NCI-H146 treated with DMSO at 0.1 percent for 48 hours (cell line): Measurements from ENCODE around the gene KCNQ1OT1.
"Not testable (repeated sequence)": the region's sequence is repeated elsewhere in the genome, so short reads cannot be mapped to it uniquely, and the experiment has no call there.

Experiments used
- DNase-seq: peaks from one replicate; lab custom pipeline; 2025; ENCODE audit not compliant: unreplicated experiment; lab: John Stamatoyannopoulos, UW

The KCNQ1OT1 gene

GRCh38 chr11:2655016-2655719, 44.6 kb downstream of the KCNQ1OT1 start:
- no peak for DNase-seq

- no peak for DNase-seq
Observed at GRCh38 chr11:2653930-2654739, 45.7 kb downstream of the KCNQ1OT1 start.

GRCh38 chr11:2653198-2653551, 46.6 kb downstream of the KCNQ1OT1 start:
- DNase-seq: no peak

- no peak for DNase-seq
Observed at GRCh38 chr11:2652333-2653197, 47.2 kb downstream of the KCNQ1OT1 start.

GRCh38 chr11:2651826-2652271, 47.9 kb downstream of the KCNQ1OT1 start:
- DNase-seq: no peak

- DNase-seq: no peak
Observed at GRCh38 chr11:2651054-2651617, 48.7 kb downstream of the KCNQ1OT1 start.

GRCh38 chr11:2650343-2650867, 49.4 kb downstream of the KCNQ1OT1 start:
- no peak for DNase-seq

GRCh38 chr11:2649848-2650247, 49.9 kb downstream of the KCNQ1OT1 start:
- no peak for DNase-seq

GRCh38 chr11:2649400-2649799, 50.4 kb downstream of the KCNQ1OT1 start:
- DNase-seq: no peak

GRCh38 chr11:2647953-2648352, 51.8 kb downstream of the KCNQ1OT1 start:
- DNase-seq: no peak

GRCh38 chr11:2647167-2647566, 52.6 kb downstream of the KCNQ1OT1 start:
- DNase-seq: no peak

GRCh38 chr11:2645779-2646118, 54.0 kb downstream of the KCNQ1OT1 start:
- DNase-seq: no peak

- no peak for DNase-seq
Observed at GRCh38 chr11:2644844-2645778, 54.7 kb downstream of the KCNQ1OT1 start.

- no peak for DNase-seq
Observed at GRCh38 chr11:2643746-2644145, 56.0 kb downstream of the KCNQ1OT1 start.

- no peak for DNase-seq
Observed at GRCh38 chr11:2641623-2642022, 58.2 kb downstream of the KCNQ1OT1 start.

- not testable (repeated sequence) for DNase-seq
Observed at GRCh38 chr11:2639763-2640162, 60.0 kb downstream of the KCNQ1OT1 start.

GRCh38 chr11:2631161-2631560, 68.6 kb downstream of the KCNQ1OT1 start:
- DNase-seq: no peak

GRCh38 chr11:2630679-2631078, 69.1 kb downstream of the KCNQ1OT1 start:
- DNase-seq: no peak

- no peak for DNase-seq
Observed at GRCh38 chr11:2625183-2625582, 74.6 kb downstream of the KCNQ1OT1 start.

- DNase-seq: no peak
Observed at GRCh38 chr11:2621894-2622293, 77.9 kb downstream of the KCNQ1OT1 start.
